HG03097 (cell line): ENCODE results near the gene CALR3.
A peak's percentile ranks its signal among the peaks of the same experiment; 100 is the strongest.
"Not testable (repeated sequence)": the region's sequence is repeated elsewhere in the genome, so short reads cannot be mapped to it uniquely, and the experiment has no call there.

Source experiments
- ATAC-seq: cut with Tn5 transposase; IDR thresholded peaks from one replicate; pipeline ENCODE4 v1.9.1; 2021; ENCODE audit not compliant: unreplicated experiment, low FRiP score

Gene CALR3

DNA sequence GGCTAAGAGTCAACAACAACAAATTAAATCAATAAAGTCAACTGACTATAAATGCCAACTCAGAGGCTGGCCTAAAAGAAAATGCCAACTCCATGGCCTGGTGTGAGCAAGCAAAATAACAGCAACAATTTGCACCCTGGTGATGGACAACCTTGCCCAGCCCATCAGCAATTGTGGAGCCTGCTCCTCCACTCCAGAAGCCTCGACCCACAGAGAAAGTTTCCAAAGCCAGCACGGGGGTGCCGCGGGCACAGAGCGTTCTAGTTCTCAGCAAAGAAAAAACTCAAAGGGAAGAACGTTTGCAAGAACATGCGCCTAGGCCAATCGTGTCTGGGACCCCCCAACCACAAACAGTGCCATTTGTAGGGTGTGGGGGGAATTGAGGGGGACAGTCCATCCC is 35.5 kb downstream of the CALR3 start:
- no peak for ATAC-seq

DNA sequence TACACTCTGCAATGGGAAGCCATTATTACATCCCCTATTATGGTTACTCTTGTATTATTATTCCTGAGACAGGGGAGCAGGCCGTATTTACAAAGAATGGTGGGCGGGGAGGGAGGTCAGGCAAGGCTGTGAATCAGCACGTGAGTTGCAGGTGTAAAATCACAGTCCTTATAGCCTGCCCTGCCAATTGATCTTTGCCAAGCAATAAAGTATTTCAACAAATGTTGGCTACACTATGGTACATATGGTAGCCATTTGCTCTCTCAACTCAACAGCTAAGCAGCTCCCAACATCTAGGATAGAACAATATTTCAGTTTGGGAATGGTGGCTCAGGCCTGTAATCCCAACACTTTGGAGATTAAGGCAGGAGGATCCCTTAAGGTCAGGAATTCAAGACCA is 36.3 kb downstream of the CALR3 start:
- ATAC-seq = no peak

DNA sequence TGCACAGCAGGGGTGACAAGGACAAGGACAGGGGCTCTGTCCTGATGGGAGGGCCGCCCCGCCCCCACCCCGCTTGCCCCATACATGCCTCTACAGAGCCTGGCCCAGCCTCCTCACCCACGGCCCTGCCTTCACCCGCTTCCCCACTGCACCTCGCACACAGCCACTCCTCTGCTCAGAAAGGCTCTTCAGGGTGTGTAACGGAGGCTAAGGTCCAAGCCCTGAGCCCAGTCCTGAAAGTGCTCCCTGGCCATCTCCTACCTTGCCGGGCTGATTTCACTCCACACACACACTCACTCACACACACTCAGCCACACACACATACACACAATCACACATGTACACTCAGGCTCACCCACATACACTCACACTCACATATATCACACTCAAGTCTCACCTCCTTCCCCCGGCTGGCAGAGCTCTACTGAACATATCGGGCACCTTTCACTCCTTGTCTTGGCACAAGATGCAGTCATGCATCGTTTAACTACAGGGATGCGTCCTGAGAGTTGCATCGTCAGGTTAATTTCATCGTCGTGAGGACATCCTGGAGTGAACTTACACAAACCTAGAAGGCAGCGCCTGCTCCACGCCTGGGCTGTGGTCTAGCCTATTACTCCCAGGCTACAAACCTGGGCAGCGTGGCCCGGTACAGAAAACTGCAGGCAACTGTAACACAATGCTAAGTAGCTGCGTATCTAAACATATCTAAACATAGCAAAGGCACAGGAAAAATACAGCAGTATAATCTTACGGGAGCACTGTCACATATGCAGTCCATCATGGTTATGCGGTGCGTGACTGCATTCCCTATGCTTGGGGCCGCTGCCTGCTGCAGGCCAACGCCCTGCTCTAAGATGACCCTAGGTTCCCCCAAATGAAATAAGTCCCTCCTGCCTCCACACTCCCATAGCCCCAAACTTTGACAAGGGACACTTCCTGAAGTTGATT is 37.3 kb downstream of the CALR3 start:
- no peak for ATAC-seq

DNA sequence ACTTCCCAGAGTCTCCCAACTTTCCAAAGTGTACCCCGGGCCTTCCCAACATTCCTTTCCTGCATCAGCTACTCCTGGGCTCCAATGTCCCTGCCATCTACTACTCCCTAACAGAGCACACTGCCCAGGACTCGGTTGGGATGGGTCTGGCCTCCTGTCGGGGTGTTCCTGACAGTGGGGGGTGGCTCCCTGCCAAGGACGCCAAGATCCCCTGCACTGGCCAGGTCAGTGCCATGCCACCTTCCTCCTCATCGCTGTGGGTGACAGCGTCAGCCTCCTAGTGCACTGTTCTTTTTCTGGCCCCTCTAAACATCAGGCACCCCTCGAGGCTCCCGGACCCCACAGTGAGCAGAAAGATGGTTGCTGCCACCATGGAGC is 38.0 kb downstream of the CALR3 start:
- no peak for ATAC-seq

DNA sequence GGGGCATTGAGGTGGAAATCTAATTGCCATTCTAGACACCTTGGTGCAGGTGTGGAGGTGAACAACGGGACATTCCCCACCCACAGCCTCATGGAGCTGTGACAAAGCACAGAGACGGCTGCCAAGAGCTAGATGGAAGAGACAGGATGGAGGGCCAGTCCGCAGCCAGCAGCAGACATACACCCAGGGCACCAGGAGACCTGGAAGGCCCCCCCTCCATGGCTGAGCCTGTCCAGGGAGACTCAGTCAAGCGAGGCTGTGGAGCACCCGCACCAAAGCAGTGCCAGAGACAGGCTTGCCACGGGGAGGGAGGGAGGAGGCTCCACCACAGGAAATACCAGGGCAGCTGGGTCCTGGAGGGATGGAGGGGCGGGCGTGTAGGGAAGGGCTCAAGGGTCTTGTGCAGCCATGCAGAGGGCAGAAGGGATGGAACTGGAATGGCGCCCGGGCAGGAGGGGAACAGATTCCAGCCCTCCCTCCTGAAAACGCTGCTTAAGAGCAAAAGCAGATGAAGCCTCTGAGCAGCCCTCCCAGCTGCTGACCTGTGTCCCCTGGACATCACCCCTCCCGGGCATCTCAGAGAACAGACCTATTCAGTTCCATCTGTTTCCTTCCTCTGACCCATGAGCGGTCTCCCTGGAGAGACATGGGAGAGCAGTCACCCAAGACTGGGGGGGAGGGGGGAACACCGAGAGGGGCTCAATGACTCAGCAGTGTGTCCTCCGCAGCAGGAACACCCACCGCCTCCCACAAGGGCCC is 38.6 kb downstream of the CALR3 start:
- no peak for ATAC-seq

DNA sequence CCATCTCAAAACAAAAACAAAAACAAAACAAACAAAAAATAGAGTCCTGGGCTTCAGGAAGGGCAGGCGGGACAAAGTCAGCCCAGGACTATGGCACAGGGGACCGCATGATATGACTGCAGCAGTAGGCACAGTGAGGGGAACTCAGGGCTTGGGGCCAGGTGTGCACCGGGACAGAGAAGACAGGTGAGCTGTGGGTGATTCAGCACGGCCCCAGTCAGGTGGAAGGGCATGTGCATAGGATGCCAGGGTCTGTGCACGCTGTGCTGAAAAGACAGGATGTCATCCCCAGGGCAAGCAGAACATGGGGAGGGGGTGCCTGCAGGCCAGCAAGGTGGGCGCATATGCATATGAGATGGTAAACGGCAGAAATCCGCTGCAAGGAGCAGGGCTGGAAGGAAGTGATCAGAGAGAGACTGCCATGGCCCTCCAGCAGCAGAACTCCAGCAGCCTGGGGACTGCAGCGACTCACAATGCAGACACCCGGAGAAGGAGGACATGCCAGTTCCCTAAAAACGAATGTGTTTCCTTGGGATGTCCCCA is 39.2 kb downstream of the CALR3 start:
- no peak for ATAC-seq

DNA sequence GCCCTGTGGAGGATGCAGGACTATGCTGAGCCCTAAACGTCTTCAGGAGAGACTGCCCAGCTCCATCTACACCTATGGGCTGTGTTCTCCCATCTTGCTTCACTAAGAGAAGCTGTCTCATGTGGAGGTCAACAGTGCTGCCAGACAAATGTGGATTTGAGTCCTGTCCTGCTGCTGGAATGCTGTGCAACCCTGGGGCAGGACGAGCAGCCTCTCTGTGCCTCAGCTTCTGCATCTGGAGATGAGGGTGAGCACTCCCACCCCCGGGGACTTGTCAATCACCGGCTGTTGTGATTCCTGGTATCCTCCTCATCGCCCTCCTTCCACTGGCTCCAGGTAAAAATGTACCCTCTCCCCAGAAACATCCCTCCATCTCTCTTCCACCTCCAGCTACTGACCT is 40.5 kb downstream of the CALR3 start:
- ATAC-seq = no peak

DNA sequence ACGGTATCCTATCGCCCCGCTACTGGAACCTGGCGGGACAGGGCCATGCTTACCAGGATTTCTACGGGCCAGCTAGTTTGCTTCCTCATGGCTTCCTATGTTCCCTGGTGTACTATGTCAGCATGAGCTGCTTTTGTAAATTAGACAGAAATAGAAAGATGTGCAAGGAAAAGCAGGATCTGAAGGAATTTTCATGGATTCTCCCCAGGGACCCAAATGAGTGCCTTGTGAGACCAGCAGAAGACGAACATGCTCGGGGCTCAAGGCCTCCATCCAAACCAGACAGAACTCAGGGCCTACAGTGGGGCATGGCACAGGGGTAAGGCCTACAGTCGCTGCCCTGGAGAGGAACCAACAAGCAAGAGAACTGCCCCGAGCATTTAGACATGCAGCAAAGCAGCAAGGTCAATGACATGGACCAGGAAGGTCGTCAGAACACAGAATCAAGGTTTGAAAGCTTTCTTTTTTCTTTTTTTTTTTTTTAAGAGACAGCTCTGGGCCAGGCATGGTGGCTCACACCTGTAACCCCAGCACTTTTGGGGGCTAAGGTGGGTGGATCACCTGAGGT is 41.5 kb downstream of the CALR3 start:
- no peak for ATAC-seq

DNA sequence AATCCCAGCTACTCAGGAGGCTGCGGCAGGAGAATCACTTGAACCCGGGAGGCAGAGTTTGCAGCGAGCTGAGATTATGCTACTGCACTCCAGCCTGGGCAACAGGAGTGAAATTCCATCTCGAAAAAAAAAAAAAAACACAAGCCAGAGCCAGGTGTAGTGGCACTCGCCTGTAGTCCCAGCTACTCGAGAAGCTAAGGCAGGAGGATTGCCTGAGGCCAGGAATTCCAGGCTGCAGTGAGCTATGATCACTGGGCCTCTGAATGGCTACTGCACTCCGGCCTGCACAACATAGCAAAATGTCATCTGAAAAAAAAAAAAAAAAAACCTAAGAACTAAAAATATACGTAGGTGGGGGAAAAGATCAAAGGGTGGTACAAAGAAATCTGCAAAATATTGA is 43.6 kb downstream of the CALR3 start:
- no peak for ATAC-seq

DNA sequence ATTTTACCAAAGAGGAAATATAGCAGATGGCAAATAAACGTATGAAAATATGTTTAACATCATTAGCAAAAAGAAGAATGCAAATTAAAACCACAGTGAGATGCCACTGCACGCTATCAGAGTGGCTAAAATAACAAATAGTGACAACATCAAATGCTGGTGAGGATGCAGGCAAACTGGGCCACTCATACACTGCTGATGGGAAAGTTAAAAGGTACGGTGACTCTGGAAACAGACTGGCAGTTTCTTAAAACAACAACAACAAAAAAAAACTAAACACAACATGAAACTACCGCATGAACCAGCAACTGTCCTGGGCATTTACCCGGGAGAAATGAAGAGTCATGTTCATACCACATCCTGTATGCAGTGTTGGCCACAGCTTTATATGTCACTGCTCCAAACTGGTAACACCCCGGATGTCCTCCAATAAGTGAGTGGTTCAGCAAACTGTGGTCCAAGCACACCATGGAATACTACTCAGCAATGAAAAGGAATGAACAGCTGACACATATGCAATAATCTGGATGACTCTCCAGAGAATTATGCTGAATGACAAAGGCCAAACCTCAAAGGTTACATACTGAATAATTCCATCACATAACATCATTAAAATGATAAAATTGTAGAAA is 46.5 kb downstream of the CALR3 start:
- ATAC-seq = peak; percentile 38

DNA sequence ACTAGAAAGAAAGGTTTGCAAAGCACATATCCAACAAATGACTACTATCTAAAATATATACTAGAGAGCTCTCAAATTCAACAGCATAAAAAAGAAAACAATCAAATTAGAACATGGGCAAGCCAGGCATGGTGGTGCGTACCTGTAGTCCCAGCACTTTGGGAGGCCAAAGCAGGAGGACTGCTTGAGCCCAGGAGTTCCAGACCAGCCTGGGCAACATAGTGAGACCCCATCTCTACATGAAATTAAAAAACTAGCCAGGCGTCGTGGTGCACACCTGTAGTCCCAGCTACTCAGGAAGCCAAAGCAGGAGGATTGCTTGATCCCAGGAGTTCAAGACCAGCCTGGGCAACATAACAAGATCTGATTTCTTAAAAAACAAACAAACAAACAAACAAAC is 47.1 kb downstream of the CALR3 start:
- not testable (repeated sequence) for ATAC-seq

DNA sequence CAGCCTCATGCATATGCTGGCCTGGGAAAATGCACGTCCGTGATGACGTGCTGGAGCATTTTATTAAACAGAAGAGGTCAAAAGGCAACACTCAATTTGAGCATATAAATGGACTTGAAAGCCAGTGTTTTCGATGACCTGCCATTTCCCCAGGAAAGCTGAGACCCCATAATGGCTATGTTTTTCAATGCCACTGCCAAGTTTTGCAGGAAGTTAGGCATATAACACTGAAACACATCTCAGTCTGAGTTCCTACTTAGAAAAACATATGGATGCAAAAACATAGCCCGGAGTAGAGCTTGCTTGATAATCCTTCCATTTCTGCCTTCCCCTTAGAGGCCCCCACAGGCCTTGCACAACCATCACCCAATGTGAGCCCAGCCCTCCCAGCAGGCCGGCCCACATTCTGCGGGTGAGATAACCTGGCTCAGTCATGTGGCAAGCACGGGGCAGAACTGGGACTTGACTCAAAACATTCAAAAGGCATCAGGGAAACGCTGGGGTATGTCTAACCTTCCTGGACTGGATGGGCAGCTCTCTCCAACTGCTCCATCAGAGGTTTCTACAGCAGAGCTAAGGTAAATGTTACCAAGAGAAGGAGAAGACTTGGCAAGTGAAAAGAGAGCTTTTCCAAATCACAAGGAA is 49.1 kb downstream of the CALR3 start:
- no peak for ATAC-seq

DNA sequence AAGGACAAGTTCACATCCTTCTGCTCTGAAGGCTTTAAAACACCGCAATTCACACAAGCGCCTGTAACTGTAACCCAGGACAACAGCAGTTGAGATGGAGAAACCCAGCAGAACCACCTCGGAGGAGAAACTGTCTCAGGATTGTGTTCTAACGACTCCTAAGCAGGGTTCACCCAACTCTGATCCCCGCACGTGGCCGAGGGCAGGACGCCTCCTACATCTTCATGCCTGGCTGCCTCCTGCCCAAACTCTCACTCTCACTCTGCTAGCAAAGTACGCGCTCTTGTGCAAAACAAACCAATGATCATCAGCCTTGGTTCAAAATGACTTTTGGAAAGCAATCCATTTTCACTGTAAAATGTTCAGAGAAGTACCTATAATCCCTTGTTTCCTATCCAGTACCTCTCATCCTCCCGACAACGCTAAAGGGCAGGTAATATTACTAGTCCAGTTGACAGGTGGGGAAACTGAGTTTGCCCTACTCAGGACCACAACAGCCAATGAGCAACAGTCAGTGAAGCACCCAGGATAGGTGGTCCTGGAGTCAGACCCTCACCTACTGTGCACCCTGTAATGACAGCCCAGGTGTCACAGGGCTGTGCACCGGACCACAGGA is 49.8 kb downstream of the CALR3 start:
- ATAC-seq = peak; percentile 34

DNA sequence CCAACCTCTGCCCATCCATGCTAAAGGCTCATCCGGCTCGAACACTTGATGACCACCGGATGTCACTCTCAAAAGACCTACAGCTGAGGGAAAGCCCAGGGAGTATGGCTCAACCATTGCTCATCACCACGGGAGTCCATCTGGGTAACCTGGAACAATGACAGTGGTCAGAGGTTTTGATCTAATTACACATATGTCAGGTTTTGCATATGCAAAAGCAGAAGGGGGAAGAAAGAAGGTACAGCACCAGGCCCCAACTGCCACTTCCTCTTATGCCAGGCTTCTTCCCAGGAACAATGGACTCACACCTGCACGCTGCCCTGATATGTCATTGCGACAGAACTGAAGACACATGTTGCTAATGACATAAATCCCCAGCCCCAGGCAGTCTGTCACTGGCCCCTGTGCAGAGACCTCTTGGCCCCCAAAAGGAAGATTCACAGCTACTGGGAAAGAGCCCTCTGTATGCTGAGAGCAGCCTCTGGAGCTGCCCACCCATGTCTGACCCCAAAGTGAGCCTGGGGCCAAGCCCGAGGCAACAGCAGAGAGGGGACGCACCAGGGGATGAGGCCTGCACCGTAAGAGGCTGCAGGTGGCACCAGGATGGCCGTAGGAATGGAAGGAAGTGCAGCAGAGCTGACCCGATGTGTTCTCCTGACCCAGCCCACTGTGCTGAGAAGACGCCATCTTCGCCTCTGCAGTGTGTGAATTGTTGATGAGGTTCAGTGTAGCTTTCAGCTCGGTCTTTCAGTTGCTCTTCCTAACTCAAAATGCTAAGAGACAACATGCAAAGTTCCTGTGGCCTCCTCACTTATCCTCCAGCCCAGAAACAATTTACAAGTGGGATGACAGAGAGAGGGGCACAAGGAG is 50.5 kb downstream of the CALR3 start:
- ATAC-seq = peak; percentile 14

DNA sequence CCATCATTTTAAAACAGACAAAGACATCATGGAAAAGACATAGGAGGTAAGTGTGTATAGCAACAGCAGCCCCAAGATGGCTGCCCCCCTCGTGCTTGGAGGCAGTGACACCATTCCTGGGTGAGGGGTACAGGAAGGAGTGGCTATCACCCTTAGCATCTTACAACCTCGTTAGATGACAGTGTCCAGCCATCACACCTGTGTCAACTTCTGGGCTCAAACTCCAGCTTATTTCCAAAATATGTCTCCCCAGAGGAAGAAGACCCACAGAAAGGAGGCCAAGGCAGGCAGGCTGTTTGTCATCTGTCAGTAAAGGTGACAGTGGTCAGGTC is 51.7 kb downstream of the CALR3 start:
- no peak for ATAC-seq

DNA sequence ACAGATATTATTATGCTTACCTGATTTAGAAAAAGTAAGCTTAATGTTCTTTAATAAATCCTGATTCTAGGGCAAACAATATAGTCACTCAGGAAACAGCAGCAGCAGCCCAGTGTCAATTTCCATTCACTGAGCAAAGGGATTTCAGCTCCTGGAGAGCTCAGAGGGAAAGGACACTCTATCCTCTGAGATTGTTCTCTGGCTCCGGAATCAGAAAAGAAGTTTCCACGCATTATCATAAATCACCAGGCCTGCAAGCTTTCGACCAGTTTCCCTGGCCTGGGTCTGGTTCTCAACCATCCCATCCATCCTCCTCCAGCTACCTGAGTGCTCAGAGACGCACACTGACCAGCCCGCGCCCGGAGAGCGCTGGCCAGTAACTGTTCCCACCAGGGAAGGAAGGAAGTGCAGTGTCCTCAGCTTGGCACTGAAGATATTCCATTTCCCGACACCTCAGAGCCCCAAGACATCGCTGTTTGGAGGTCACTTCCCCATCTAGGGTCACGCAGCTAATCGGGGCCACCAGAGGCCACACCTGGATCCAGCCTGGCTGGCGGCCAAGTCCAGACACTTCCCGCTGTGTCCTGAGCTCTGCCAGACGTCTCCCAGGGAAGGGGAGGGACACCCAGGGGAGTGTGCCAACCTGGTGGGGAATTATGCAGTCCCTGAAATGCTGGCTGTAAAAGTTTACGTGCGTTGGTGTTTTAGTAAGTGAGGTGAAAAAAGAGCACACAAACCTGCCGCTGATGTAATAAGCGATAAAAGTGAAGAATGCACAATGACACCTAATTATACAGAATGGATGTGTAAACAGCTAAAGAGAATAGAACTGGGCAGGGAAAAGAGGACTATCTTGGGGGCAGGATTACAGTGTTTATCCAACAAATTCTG is 53.3 kb downstream of the CALR3 start:
- ATAC-seq = no peak

DNA sequence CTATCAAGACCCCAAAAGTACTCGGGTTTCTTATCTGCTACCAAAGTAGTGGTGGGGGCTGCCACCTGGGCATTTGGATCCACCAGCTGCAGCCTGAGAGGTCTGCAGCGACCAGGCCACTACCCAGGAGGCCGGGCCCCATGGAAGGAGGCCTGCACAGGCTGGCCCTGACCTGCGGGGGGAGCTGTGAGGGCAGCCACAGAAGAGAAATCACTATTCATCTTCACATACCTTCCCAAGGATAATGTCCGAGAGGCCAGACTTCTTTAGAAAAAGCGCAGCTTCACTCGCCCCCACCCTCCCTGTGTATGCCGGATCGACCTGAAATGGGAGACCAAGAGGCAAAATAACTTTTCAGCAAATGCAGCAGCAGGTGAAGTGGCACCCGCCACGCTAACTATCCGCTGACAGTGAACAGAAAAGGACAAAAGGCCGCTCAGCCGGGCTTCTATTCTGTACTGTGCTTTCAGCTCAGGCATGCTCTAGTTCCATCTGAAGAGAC is 54.3 kb downstream of the CALR3 start:
- no peak for ATAC-seq

DNA sequence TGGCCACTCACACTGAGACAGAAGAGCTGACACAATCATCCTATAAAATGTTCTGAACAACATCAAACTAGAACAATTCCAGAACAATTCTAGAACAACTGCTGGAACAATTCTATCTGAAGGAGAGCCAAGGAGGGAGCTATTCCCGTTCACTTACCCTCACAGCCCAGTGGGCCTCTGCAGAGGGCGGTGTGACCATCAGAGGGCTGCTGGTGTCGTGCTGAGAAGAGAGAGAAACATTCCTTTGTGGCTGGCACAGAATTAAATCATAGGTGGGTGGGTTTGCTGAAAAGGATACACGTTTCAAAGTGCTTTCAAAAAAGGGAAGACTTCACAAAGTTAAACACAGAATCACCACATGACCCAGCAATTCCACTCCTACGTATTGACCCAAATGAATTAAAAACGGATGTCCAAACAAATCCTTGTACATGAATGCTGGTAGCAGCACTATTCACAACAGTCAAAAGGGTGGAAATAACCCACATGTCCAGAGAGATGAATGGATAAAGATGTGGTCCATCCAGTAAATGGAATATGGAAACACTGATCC is 59.1 kb downstream of the CALR3 start:
- no peak for ATAC-seq
